NB4 (cell line): ENCODE results near the gene DPYD.

ENCODE experiments used
- POLR2A ChIP-seq: IDR thresholded peaks from 2 replicates; pipeline ENCODE4 v1.6.1; 2011; ENCODE audit warnings: mild to moderate bottlenecking; ENCODE audit not compliant: insufficient read length; ENCODE audit errors: extremely low read depth
- TF ChIP-seq, protein P1 (sequence below): IDR thresholded peaks from one replicate; pipeline ENCODE4 v1.5.1; 2012; ENCODE audit warnings: low read depth, low read length
- TF ChIP-seq, protein P2 (sequence below): IDR thresholded peaks from 2 replicates; pipeline ENCODE4 v1.6.1; 2011; ENCODE audit warnings: low read depth, low read length

DNA sequence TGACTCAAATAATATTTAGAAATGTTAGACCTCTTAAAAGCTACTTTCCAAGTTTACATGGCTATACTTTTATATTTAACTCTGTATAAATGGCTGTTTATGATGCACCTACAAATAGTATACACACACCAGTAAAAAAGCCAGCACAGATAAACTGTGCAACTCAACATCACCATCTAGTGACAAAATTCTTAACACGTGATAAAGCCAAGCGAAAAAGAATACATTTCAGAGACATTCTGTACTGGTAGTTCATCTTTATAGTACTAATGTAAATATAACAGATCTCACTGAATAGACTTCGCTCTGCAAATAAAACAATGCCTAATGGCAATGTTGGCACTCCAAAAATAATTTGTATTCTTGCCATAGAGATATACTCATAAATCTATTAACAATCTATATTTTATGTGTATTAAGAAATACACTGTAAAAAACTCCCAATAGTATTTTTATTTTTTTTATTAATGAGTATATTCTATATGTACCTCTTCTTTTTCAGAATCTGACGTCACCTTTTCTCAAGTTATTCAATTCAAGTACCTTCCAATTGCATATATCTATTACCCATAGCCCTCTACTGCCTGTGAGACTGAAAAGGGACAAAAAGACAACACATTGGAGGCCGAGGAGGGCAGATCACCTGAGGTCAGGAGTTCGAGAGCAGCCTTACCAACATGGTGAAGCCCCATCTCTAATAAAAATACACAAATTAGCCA lies 100.2 kb downstream of the DPYD start:
- TF ChIP-seq, protein P1, sequence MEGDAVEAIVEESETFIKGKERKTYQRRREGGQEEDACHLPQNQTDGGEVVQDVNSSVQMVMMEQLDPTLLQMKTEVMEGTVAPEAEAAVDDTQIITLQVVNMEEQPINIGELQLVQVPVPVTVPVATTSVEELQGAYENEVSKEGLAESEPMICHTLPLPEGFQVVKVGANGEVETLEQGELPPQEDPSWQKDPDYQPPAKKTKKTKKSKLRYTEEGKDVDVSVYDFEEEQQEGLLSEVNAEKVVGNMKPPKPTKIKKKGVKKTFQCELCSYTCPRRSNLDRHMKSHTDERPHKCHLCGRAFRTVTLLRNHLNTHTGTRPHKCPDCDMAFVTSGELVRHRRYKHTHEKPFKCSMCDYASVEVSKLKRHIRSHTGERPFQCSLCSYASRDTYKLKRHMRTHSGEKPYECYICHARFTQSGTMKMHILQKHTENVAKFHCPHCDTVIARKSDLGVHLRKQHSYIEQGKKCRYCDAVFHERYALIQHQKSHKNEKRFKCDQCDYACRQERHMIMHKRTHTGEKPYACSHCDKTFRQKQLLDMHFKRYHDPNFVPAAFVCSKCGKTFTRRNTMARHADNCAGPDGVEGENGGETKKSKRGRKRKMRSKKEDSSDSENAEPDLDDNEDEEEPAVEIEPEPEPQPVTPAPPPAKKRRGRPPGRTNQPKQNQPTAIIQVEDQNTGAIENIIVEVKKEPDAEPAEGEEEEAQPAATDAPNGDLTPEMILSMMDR: peak; percentile 30
- TF ChIP-seq, protein P2, sequence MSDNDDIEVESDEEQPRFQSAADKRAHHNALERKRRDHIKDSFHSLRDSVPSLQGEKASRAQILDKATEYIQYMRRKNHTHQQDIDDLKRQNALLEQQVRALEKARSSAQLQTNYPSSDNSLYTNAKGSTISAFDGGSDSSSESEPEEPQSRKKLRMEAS: peak; percentile 81
- TF ChIP-seq POLR2A: no peak
